K562 treated with DMSO at 1 percent for 12 hours (cell line): ENCODE measurements around the gene ETFBKMT. TPM values are rescaled to one million over a fixed set of nuclear protein-coding genes. Genes with fewer than 3 reads are reported as not detected.

Source experiments
- total RNA-seq: library from RNA; unstranded; fragments of 300-600 nt; gene quantifications from 2 replicates; pipeline ENCODE4 v1.2.3, GENCODE V29; 2022; ENCODE audit not compliant: insufficient read depth

Gene ETFBKMT
- 0.68 and 1.1 TPM in 2 replicates for total RNA-seq

GRCh38 chr12:31659087-31659942, at the start of gene ETFBKMT:
Gene ETFBKMT, plus strand, starts transcription at chr12:31659688. Its CDS starts 2,266 bp downstream, at chr12:31661954.

Other genes with a start within 250 kb of the ETFBKMT start
- gene DENND5B, start 68.6 kb upstream of the ETFBKMT start, total RNA-seq: 0.98 and 4.1 TPM in 2 replicates
- gene AMN1, start 69.3 kb downstream of the ETFBKMT start, total RNA-seq: 9.9 and 33.2 TPM in 2 replicates